LNCAP (cell line): Measurements from ENCODE around the gene NFATC2.

ENCODE experiments used
- CTCF ChIP-seq: fragments of 450-650 bp; IDR thresholded peaks from 2 replicates; pipeline ENCODE4 v1.5.1; 2017; ENCODE audit warnings: mild to moderate bottlenecking

NFATC2 gene

GRCh38 chr20:51437182-51437924 is 105.2 kb downstream of the NFATC2 start:
- no peak for TF ChIP-seq CTCF

GRCh38 chr20:51434580-51435247 is 107.8 kb downstream of the NFATC2 start:
- no peak for TF ChIP-seq CTCF

- no peak for TF ChIP-seq CTCF
Measured at GRCh38 chr20:51434026-51434425, 108.5 kb downstream of the NFATC2 start.

GRCh38 chr20:51432875-51433274 is 109.6 kb downstream of the NFATC2 start:
- no peak for TF ChIP-seq CTCF

GRCh38 chr20:51432251-51432784 is 110.2 kb downstream of the NFATC2 start:
- TF ChIP-seq CTCF, result no peak

GRCh38 chr20:51431321-51431720 is 111.2 kb downstream of the NFATC2 start:
- no peak for TF ChIP-seq CTCF

GRCh38 chr20:51430198-51430950 is 112.1 kb downstream of the NFATC2 start:
- no peak for TF ChIP-seq CTCF
